ENCODE results near the gene RIMS1. TPM values are rescaled to one million over a fixed set of nuclear protein-coding genes. Genes with fewer than 3 reads are reported as not detected.

The RIMS1 gene
- total RNA-seq, 1 experiment from 2014 or later = 0.51 TPM

DNA sequence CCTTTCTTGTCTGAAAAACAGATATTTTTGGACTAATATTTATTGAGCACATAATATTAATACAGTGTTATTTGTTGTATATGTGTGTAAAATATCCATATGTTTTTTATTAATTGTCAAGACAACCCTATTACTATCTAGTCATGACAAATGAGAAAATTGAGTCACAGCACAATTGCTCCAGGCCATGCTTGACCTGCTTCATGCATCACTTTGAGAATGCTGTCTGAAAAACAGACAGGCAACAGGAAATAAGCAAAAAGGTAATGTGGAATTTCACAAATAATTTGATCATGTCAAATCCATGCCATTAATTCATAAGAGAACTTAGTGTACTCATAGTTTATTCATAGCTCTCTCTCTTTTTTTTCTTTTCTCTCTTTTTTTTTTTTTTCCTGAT lies 246.5 kb downstream of the RIMS1 start:
- H2AFZ ChIP-seq (ENCODE audit: low read length) = no peak overlapping the region
- CTCF ChIA-PET = no interaction called here
- TF ChIP-seq EZH2phosphoT487 (IDR thresholded peaks at IDR 0.05; ENCODE audit: borderline replicate concordance, low read length) (no peak), EZH2 (IDR thresholded peaks at IDR 0.05; ENCODE audit: low read length, unreplicated experiment) (no peak)
- TF ChIP-seq, protein P1, sequence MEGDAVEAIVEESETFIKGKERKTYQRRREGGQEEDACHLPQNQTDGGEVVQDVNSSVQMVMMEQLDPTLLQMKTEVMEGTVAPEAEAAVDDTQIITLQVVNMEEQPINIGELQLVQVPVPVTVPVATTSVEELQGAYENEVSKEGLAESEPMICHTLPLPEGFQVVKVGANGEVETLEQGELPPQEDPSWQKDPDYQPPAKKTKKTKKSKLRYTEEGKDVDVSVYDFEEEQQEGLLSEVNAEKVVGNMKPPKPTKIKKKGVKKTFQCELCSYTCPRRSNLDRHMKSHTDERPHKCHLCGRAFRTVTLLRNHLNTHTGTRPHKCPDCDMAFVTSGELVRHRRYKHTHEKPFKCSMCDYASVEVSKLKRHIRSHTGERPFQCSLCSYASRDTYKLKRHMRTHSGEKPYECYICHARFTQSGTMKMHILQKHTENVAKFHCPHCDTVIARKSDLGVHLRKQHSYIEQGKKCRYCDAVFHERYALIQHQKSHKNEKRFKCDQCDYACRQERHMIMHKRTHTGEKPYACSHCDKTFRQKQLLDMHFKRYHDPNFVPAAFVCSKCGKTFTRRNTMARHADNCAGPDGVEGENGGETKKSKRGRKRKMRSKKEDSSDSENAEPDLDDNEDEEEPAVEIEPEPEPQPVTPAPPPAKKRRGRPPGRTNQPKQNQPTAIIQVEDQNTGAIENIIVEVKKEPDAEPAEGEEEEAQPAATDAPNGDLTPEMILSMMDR (conservative IDR thresholded peaks at IDR 0.05; ENCODE audit: low read depth, low read length) = no peak
- no peaks in the 10 kb centered on the region for H3K9me3 ChIP-seq (ENCODE audit: low read length)
- DNase-seq = peak; percentile 2
- H3K79me2 ChIP-seq (ENCODE audit: low read length) = no peaks in the 10 kb centered on the region
- H3K9me2 ChIP-seq (replicated peaks; ENCODE audit: low read length) = no peaks in the 10 kb centered on the region
- no peak overlapping the region for H3K4me3 ChIP-seq (ENCODE audit: low read length)
- H3K4me2 ChIP-seq (ENCODE audit: low read length) = no peak overlapping the region
- intact Hi-C loops (cut with micrococcal nuclease) = no loop called here
- no peaks in the 10 kb centered on the region for H3F3A ChIP-seq (ENCODE audit: low read length, unreplicated experiment)
- H3K4me1 ChIP-seq (ENCODE audit: insufficient read depth, low read length) = no peaks in the 10 kb centered on the region
- H3K27ac ChIP-seq (ENCODE audit: low read length) = no peak overlapping the region
- no peaks in the 10 kb centered on the region for H3K36me3 ChIP-seq (ENCODE audit: low read depth, low read length)
- no peak for ATAC-seq
- H4K20me1 ChIP-seq (ENCODE audit: low read length) = no peaks in the 10 kb centered on the region
- H3K9ac ChIP-seq (ENCODE audit: low read length) = no peak overlapping the region
- POLR2A ChIA-PET (ENCODE audit: unreplicated experiment) = no interaction called here
- BruUV-seq (replicated peaks) = no TSS peak
- peaks cover 6% of the 10 kb centered on the region; the same call in 1 of the 2 replicates for H3K27me3 ChIP-seq (ENCODE audit: low read length)

- no peaks in the 10 kb centered on the region for H4K20me1 ChIP-seq (ENCODE audit: low read length)
- ChIA-PET CTCF (no interaction called here), POLR2A (ENCODE audit: unreplicated experiment) (no interaction called here)
- peaks cover 6% of the 10 kb centered on the region; the same call in 1 of the 2 replicates for H3K27me3 ChIP-seq (ENCODE audit: low read length)
- H3K9me2 ChIP-seq (replicated peaks; ENCODE audit: low read length) = no peaks in the 10 kb centered on the region
- H3K79me2 ChIP-seq (ENCODE audit: low read length) = no peaks in the 10 kb centered on the region
- no peak overlapping the region for H3K27ac ChIP-seq (ENCODE audit: low read length)
- no peaks in the 10 kb centered on the region for H3K4me1 ChIP-seq (ENCODE audit: insufficient read depth, low read length)
- no peak overlapping the region for H2AFZ ChIP-seq (ENCODE audit: low read length)
- no peak overlapping the region for H3K9ac ChIP-seq (ENCODE audit: low read length)
- TF ChIP-seq EZH2phosphoT487 (IDR thresholded peaks at IDR 0.05; ENCODE audit: borderline replicate concordance, low read length) = no peak
- TF ChIP-seq, protein P1 (conservative IDR thresholded peaks at IDR 0.05; ENCODE audit: low read depth, low read length) = no peak
- no peak for TF ChIP-seq EZH2 (IDR thresholded peaks at IDR 0.05; ENCODE audit: low read length, unreplicated experiment)
- ATAC-seq (no peak), DNase-seq (no peak)
- intact Hi-C loops (cut with micrococcal nuclease) = no loop called here
- H3K9me3 ChIP-seq (ENCODE audit: low read length) = no peaks in the 10 kb centered on the region
- H3K36me3 ChIP-seq (ENCODE audit: low read depth, low read length) = no peaks in the 10 kb centered on the region
- H3F3A ChIP-seq (ENCODE audit: low read length, unreplicated experiment) = no peaks in the 10 kb centered on the region
- no peak overlapping the region for H3K4me2 ChIP-seq (ENCODE audit: low read length)
- H3K4me3 ChIP-seq (ENCODE audit: low read length) = no peak overlapping the region
- no TSS peak for BruUV-seq (replicated peaks)
Measured at GRCh38 chr6:72133324-72133723, 247.0 kb downstream of the RIMS1 start.

DNA sequence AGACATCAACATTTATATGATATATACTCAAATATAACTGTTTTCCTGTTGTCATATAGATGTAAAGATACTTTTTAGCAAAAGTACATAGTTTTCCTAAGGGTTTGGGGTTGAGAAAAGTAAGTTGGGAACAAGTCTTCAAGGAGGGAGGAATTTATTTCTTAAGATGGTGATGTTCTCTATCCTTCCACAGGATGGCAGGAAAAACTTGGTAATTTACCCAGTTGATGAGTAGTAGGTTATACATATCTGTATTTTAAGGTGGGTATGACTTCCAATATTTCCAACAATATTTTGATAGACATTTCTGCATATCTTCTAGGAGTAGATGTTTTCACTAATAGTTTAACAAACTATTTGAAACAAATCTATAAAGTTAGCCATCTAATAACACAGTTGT lies 254.4 kb downstream of the RIMS1 start:
- intact Hi-C loops (cut with micrococcal nuclease) = loop anchor here (1.0 to 10.0 kb wide), 3 partner anchors 107 to 444 kb away; no protein-coding TSS in a partner anchor
- Histone ChIP-seq H3F3A (ENCODE audit: low read length, unreplicated experiment) (no peaks in the 10 kb centered on the region), H3K9me3 (ENCODE audit: low read length) (no peaks in the 10 kb centered on the region), H4K20me1 (ENCODE audit: low read length) (no peaks in the 10 kb centered on the region), H3K4me3 (ENCODE audit: low read length) (no peak overlapping the region), H3K79me2 (ENCODE audit: low read length) (no peaks in the 10 kb centered on the region), H3K27ac (ENCODE audit: low read length) (no peak overlapping the region), H3K4me1 (ENCODE audit: insufficient read depth, low read length) (no peaks in the 10 kb centered on the region), H3K36me3 (ENCODE audit: low read depth, low read length) (no peaks in the 10 kb centered on the region), H2AFZ (ENCODE audit: low read length) (no peak overlapping the region), H3K9me2 (replicated peaks; ENCODE audit: low read length) (no peaks in the 10 kb centered on the region), H3K9ac (ENCODE audit: low read length) (no peak overlapping the region), H3K4me2 (ENCODE audit: low read length) (no peak overlapping the region), H3K27me3 (ENCODE audit: low read length) (no peaks in the 10 kb centered on the region)
- ChIA-PET CTCF (no interaction called here), POLR2A (ENCODE audit: unreplicated experiment) (no interaction called here)
- no TSS peak for BruUV-seq (replicated peaks)
- TF ChIP-seq, protein P1 (conservative IDR thresholded peaks at IDR 0.05; ENCODE audit: low read depth, low read length) = peak; percentile 44; the same call in 1 of the 2 replicates
- no peak for TF ChIP-seq EZH2phosphoT487 (IDR thresholded peaks at IDR 0.05; ENCODE audit: borderline replicate concordance, low read length)
- DNase-seq (peak; percentile 33), ATAC-seq (no peak)

All from PC-3 (cell line).